GM12801 (cell line): ENCODE measurements around the gene SACS.

ENCODE experiments used
- TF ChIP-seq, protein P1 (sequence below): IDR thresholded peaks from one replicate; pipeline ENCODE4 v1.5.1; 2011; ENCODE audit warnings: control low read depth; ENCODE audit not compliant: insufficient read length; ENCODE audit errors: extremely low read depth

Gene SACS

GRCh38 chr13:23349161-23349897, 84.2 kb downstream of the SACS start:
- TF ChIP-seq, protein P1, sequence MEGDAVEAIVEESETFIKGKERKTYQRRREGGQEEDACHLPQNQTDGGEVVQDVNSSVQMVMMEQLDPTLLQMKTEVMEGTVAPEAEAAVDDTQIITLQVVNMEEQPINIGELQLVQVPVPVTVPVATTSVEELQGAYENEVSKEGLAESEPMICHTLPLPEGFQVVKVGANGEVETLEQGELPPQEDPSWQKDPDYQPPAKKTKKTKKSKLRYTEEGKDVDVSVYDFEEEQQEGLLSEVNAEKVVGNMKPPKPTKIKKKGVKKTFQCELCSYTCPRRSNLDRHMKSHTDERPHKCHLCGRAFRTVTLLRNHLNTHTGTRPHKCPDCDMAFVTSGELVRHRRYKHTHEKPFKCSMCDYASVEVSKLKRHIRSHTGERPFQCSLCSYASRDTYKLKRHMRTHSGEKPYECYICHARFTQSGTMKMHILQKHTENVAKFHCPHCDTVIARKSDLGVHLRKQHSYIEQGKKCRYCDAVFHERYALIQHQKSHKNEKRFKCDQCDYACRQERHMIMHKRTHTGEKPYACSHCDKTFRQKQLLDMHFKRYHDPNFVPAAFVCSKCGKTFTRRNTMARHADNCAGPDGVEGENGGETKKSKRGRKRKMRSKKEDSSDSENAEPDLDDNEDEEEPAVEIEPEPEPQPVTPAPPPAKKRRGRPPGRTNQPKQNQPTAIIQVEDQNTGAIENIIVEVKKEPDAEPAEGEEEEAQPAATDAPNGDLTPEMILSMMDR: no peak

DNA sequence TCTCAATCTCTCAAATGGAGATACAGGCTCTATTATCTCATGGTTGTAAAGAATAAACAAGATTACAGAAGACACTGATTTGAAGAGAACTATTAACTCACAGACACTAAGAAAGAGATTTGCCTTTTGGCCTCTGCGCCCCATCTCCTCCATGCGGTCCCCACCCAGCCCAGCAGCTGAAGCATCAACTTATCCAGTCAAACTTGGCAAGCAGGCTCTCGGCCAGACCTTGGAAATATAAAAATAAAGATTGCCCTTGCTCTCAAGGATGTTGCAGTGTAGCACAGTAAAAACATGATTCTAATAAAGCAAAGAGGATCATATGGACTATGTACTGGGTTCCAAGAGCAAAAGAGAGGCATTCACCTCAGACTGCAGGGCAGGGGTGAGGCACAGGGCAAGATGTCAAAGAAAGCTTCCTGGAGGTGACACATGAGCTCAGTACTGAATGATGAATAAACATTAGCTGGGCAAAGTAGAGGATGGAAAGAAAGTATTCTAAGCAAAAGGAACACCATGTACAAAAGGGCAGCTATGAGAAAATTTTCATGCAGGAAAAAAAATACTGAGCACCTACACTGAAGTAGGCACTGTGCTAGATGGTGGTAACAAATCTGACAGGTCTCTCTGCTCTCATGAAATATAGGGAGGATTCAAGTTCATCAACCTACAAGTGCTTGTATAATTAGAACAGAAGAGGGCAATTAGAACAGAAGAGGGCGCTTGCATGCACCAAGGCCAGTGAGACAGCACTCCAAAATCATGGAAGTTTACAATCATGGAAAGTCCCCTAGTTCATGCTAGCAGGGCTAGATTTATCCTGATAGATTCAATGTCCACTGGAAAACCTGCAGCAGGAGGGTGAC, 85.0 kb downstream of the SACS start:
- TF ChIP-seq, protein P1: no peak

- TF ChIP-seq, protein P1: no peak
Measured at GRCh38 chr13:23347601-23348000, 85.9 kb downstream of the SACS start.

GRCh38 chr13:23344931-23345595, 88.4 kb downstream of the SACS start:
- TF ChIP-seq, protein P1: no peak

- TF ChIP-seq, protein P1: no peak
Measured at GRCh38 chr13:23339225-23339624, 94.3 kb downstream of the SACS start.

- TF ChIP-seq, protein P1: no peak
Measured at GRCh38 chr13:23330356-23330755, 103.1 kb downstream of the SACS start.

- TF ChIP-seq, protein P1: no peak
Measured at GRCh38 chr13:23325191-23325590, 108.3 kb downstream of the SACS start.
